ENCODE data around the gene LPIN1. TPM values are rescaled to one million over a fixed set of nuclear protein-coding genes. Genes with fewer than 3 reads are reported as not detected.

LPIN1 gene
- total and polyA plus RNA-seq, 2 of the 8 experiments (the other 6 are each of a cell fraction or from before 2014, with no cell fraction given), result 4.3 to 9.8 TPM

GRCh38 chr2:11807156-11808015 is 61.0 kb downstream of the LPIN1 start:
- Histone ChIP-seq H3K9me3 (ENCODE audit: insufficient read depth in 2 of 2, low read depth in 1 of 2, low read length in 1 of 2) (no peaks in the 10 kb centered on the region), H3K23me2 (ENCODE audit: low read depth, low read length) (no peaks in the 10 kb centered on the region), H3K14ac (ENCODE audit: insufficient read length) (no peak overlapping the region), H3K79me1 (ENCODE audit: low read depth, low read length) (no peaks in the 10 kb centered on the region), H3K56ac (replicated peaks; ENCODE audit: insufficient read length, low read depth, low read length) (no peak overlapping the region), H2AFZ (ENCODE audit: low read length) (no peak overlapping the region), H3K4me2 (ENCODE audit: insufficient read depth in 1 of 2, low read depth in 2 of 2, low read length in 2 of 2) (no peak overlapping the region), H2BK120ac (replicated peaks; ENCODE audit: low read depth, low read length) (no peak overlapping the region), H4K20me1 (replicated peaks in 1 of 2; ENCODE audit: control insufficient read depth in 1 of 2, insufficient read depth in 2 of 2, low read length in 2 of 2) (no peaks in the 10 kb centered on the region), H2BK15ac (ENCODE audit: low read length) (no peak overlapping the region), H4K5ac (ENCODE audit: insufficient read length, low read depth, low read length) (no peak overlapping the region), H3K4ac (replicated peaks; ENCODE audit: insufficient read length, low read depth, low read length) (no peak overlapping the region), H3K36me3 (ENCODE audit: control insufficient read depth in 2 of 4, insufficient read depth in 4 of 4, low read length in 3 of 4) (peaks cover 0 to 16% (median under 1%) of the 10 kb centered on the region in 4 experiments; a peak in 2 of 8 replicates), H4K8ac (ENCODE audit: extremely low read depth, insufficient read depth, low read length) (no peak overlapping the region), H4K91ac (replicated peaks; ENCODE audit: insufficient read length, low read length) (no peak overlapping the region), H2BK12ac (ENCODE audit: low read depth, low read length) (no peak overlapping the region), H3K4me3 (ENCODE audit: extremely low read depth in 1 of 4, insufficient read depth in 2 of 4, low read depth in 3 of 4, low read length in 4 of 4) (no peak overlapping the region), H3K4me1 (replicated peaks in 1 of 4; ENCODE audit: control insufficient read depth in 3 of 4, insufficient read depth in 4 of 4, low read length in 3 of 4) (no peaks in the 10 kb centered on the region), H3K18ac (ENCODE audit: extremely low read depth, low read length) (no peak overlapping the region), H2BK20ac (ENCODE audit: low read length) (no peak overlapping the region), H2AK5ac (ENCODE audit: low read depth, low read length) (no peak overlapping the region), H3K27me3 (replicated peaks in 1 of 4; ENCODE audit: control insufficient read depth in 3 of 4, extremely low read depth in 1 of 4, insufficient read depth in 3 of 4, low read length in 3 of 4) (no peaks in the 10 kb centered on the region), H3K79me2 (ENCODE audit: control insufficient read depth in 1 of 2, insufficient read depth in 2 of 2, low read length in 2 of 2) (no peaks in the 10 kb centered on the region), H3K9ac (replicated peaks in 1 of 4; ENCODE audit: extremely low read depth in 1 of 4, low read depth in 3 of 4, low read length in 3 of 4) (no peak overlapping the region), H3K23ac (ENCODE audit: insufficient read length) (no peak overlapping the region), H2BK5ac (ENCODE audit: low read depth, low read length) (no peak overlapping the region), H3K27ac (ENCODE audit: low read depth, low read length) (no peak overlapping the region)
- POLR2A ChIA-PET (ENCODE audit: partially characterized antibody), result no interaction called here
- CTCF ChIA-PET (ENCODE audit: partially characterized antibody), result interaction anchor here (0.8 to 1.3 kb wide), 4 partner anchors 126 to 1199 kb away, joined by 3 read pairs; no protein-coding TSS in a partner anchor
- DNase-seq (ENCODE audit: low read depth in 1 of 2, low spot score in 2 of 2) (no peak), FAIRE-seq (no peak)
- 95% methylated on average over 11 of the region's 11 CpGs; no CpG with 5 or more reads in 1 of the 2 experiments for WGBS, 2 experiments (ENCODE audit: extremely low coverage in 1 of 2, insufficient coverage in 1 of 2, insufficient read length in 1 of 2, insufficient replicate concordance in 2 of 2, low coverage in 1 of 2, low lambda C conversion rate in 2 of 2, missing lambda C conversion rate in 1 of 2)
- no peak for TF ChIP-seq RXRA (IDR thresholded peaks at IDR 0.05; ENCODE audit: insufficient read depth, low read depth, low read length)
- no peak for TF ChIP-seq CHD2 (IDR thresholded peaks at IDR 0.05; ENCODE audit: low read length)
- no peak for TF ChIP-seq BCL11A (IDR thresholded peaks at IDR 0.05; ENCODE audit: low read depth in 2 of 2, low read length in 2 of 2)
- no peak for TF ChIP-seq SP2 (IDR thresholded peaks at IDR 0.05; ENCODE audit: low read length)
- no peak for TF ChIP-seq KDM4A (IDR thresholded peaks at IDR 0.05; ENCODE audit: low read depth, low read length, severe bottlenecking)
- TF ChIP-seq MAFK (IDR thresholded peaks at IDR 0.05; ENCODE audit: low read depth, low read length), result no peak
- TF ChIP-seq SIX5 (IDR thresholded peaks at IDR 0.05; ENCODE audit: low read depth, low read length), result no peak
- no peak for TF ChIP-seq JUND (IDR thresholded peaks at IDR 0.05; ENCODE audit: low read length)
- no peak for TF ChIP-seq NRF1 (IDR thresholded peaks at IDR 0.05; ENCODE audit: low read depth, low read length)
- TF ChIP-seq KDM1A (IDR thresholded peaks at IDR 0.05; ENCODE audit: borderline replicate concordance, low read length), result no peak
- TF ChIP-seq SAP30 (IDR thresholded peaks at IDR 0.05; ENCODE audit: insufficient read depth, insufficient replicate concordance, low read length), result no peak
- TF ChIP-seq TBP (IDR thresholded peaks at IDR 0.05; ENCODE audit: low read depth, low read length), result no peak
- no peak for TF ChIP-seq CEBPB (IDR thresholded peaks at IDR 0.05; ENCODE audit: low read depth, low read length)

Data from H1 (cell line).